OCI-LY1 (cell line): ENCODE results near the gene CD300C.
"Not testable (repeated sequence)": the region's sequence is repeated elsewhere in the genome, so short reads cannot be mapped to it uniquely, and the experiment has no call there.

Experiments
- H2AFZ ChIP-seq: fragments of 200-600 bp; sonication (generic), shearing (Covaris generic); 2 replicates; pipeline ENCODE4 v1.6.0; 2014; ENCODE audit warnings: antibody characterized with exemption, mild to moderate bottlenecking, low read length
- H3F3A ChIP-seq: fragments of 200-600 bp; sonication (generic), shearing (Covaris generic); 2 replicates; pipeline ENCODE4 v1.6.0; 2014; ENCODE audit warnings: mild to moderate bottlenecking, antibody characterized with exemption, low read length, moderate library complexity; ENCODE audit not compliant: insufficient read depth
- H3K27ac ChIP-seq: fragments of 200-600 bp; sonication (generic); 2 replicates; pipeline ENCODE4 v1.5.1; 2014; ENCODE audit warnings: low read length, mixed run types, mild to moderate bottlenecking, low read depth; ENCODE audit not compliant: poor library complexity, severe bottlenecking
- H3K27me3 ChIP-seq: fragments of 200-600 bp; sonication (generic); 2 replicates; pipeline ENCODE4 v1.6.0; 2014; ENCODE audit warnings: antibody characterized with exemption, mild to moderate bottlenecking, low read length, moderate library complexity; ENCODE audit not compliant: insufficient read depth
- H3K36me3 ChIP-seq: fragments of 200-600 bp; sonication (generic); 2 replicates; pipeline ENCODE4 v1.6.1; 2014; ENCODE audit warnings: mild to moderate bottlenecking, antibody characterized with exemption, low read length, moderate library complexity, mixed read lengths; ENCODE audit not compliant: insufficient read depth
- H3K4me1 ChIP-seq: fragments of 200-600 bp; sonication (generic); 2 replicates; pipeline ENCODE4 v1.5.1; 2014; ENCODE audit warnings: mild to moderate bottlenecking, low read length, moderate library complexity; ENCODE audit not compliant: insufficient read depth, severe bottlenecking
- H3K4me2 ChIP-seq: fragments of 200-600 bp; sonication (generic), shearing (Covaris generic); 2 replicates; pipeline ENCODE4 v1.6.1; 2014; ENCODE audit warnings: low read length
- H3K4me3 ChIP-seq: fragments of 200-600 bp; sonication (generic); 2 replicates; pipeline ENCODE4 v1.5.1; 2014; ENCODE audit warnings: low read length, low read depth, mild to moderate bottlenecking, mixed read lengths; ENCODE audit not compliant: poor library complexity, severe bottlenecking
- H3K79me2 ChIP-seq: fragments of 200-600 bp; shearing (Covaris generic); 2 replicates; pipeline ENCODE4 v1.6.1; 2016; ENCODE audit warnings: mixed run types, low read length, mixed read lengths; ENCODE audit not compliant: insufficient read depth
- H3K9ac ChIP-seq: fragments of 200-600 bp; sonication (generic), shearing (Covaris generic); 2 replicates; pipeline ENCODE4 v1.6.1; 2014; ENCODE audit warnings: mild to moderate bottlenecking, low read length, mixed read lengths
- H3K9me2 ChIP-seq: fragments of 200-600 bp; sonication (generic), shearing (Covaris generic); 2 replicates; pipeline ENCODE4 v1.6.1; 2014; ENCODE audit warnings: low read depth, mild to moderate bottlenecking, low read length, mixed read lengths
- H3K9me3 ChIP-seq: fragments of 200-600 bp; shearing (Covaris generic); 2 replicates; pipeline ENCODE4 v1.6.1; 2014; ENCODE audit warnings: low read length, mixed read lengths
- H4K20me1 ChIP-seq: fragments of 200-600 bp; sonication (generic), shearing (Covaris generic); 2 replicates; pipeline ENCODE4 v1.6.0; 2016; ENCODE audit warnings: mild to moderate bottlenecking, low read length; ENCODE audit not compliant: insufficient read depth
- CTCF ChIP-seq: fragments of 200-600 bp; sonication (generic), shearing (Covaris generic); IDR thresholded peaks from 2 replicates; pipeline ENCODE4 v1.5.1; 2017; ENCODE audit warnings: mild to moderate bottlenecking, antibody characterized with exemption, low read length, moderate library complexity, mixed read lengths
- EZH2 ChIP-seq: fragments of 200-600 bp; sonication (generic), shearing (Covaris generic); IDR thresholded peaks from 2 replicates; pipeline ENCODE4 v1.8.0; 2017; ENCODE audit warnings: borderline replicate concordance, mixed run types, mild to moderate bottlenecking, antibody characterized with exemption, low read length, moderate library complexity, mixed read lengths

The CD300C gene

DNA sequence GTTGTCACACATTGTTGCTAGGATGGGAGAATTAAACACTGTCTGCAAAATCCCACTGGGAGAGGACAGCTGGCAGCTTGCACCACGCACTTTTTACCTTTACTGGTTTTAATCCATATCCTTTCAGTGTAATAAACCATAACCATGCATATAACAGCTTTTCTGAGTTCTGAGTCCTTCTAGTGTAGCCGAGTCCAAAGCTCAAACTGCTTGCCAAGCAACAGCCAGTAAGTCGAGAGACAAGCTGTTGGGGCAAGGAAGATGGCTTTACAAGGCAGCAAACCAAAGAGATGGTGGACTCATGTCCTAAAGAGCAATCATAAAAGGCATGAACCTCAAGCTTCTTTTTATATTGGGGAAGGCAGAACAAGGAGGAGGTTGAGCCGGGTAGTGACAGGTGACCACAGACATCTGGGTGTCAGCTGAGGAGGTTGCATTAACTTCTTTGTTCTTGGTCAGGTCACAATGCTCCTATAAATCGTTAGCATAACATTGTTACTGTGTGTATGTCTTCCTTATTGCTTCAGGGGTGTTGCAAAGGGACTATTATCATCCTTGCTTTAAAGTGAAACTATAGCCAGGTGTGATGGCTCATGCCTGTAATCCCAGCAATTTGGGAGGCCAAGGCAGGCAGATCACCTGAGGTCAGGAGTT, 28.7 kb upstream of the CD300C start:
- no peak overlapping the region for H3K27ac ChIP-seq

GRCh38 chr17:74573635-74574034, 27.7 kb upstream of the CD300C start:
- H3K79me2 ChIP-seq, H4K20me1 ChIP-seq, H3K4me1 ChIP-seq, H3K4me3 ChIP-seq, H3F3A ChIP-seq, H3K36me3 ChIP-seq, H3K9ac ChIP-seq, H3K9me3 ChIP-seq, H3K9me2 ChIP-seq, H3K27ac ChIP-seq, H3K4me2 ChIP-seq, H2AFZ ChIP-seq, H3K27me3 ChIP-seq: not testable (repeated sequence)

More for the DNA sequence above, 28.7 kb upstream of the CD300C start:
- H3K9ac ChIP-seq: no peak overlapping the region
- H2AFZ ChIP-seq: no peak overlapping the region
- no peaks in the 10 kb centered on the region for H3K27me3 ChIP-seq
- H3F3A ChIP-seq: no peaks in the 10 kb centered on the region
- no peak for TF ChIP-seq CTCF
- no peak for TF ChIP-seq EZH2
- no peak overlapping the region for H3K4me3 ChIP-seq
- no peaks in the 10 kb centered on the region for H3K9me3 ChIP-seq
- no peaks in the 10 kb centered on the region for H3K36me3 ChIP-seq
- H3K4me2 ChIP-seq: no peak overlapping the region
- no peaks in the 10 kb centered on the region for H4K20me1 ChIP-seq
- H3K79me2 ChIP-seq: no peaks in the 10 kb centered on the region
- no peaks in the 10 kb centered on the region for H3K4me1 ChIP-seq
- no peaks in the 10 kb centered on the region for H3K9me2 ChIP-seq

GRCh38 chr17:74573169-74573568, 27.3 kb upstream of the CD300C start:
- H3K4me3 ChIP-seq: no peak overlapping the region
- TF ChIP-seq EZH2: no peak
- no peak overlapping the region for H2AFZ ChIP-seq
- no peaks in the 10 kb centered on the region for H3K9me3 ChIP-seq
- no peak overlapping the region for H3K27ac ChIP-seq
- H3F3A ChIP-seq: no peaks in the 10 kb centered on the region
- H3K79me2 ChIP-seq: no peaks in the 10 kb centered on the region
- H3K9me2 ChIP-seq: no peaks in the 10 kb centered on the region
- H3K9ac ChIP-seq: no peak overlapping the region
- no peak overlapping the region for H3K4me2 ChIP-seq
- no peaks in the 10 kb centered on the region for H4K20me1 ChIP-seq
- no peaks in the 10 kb centered on the region for H3K4me1 ChIP-seq
- no peaks in the 10 kb centered on the region for H3K27me3 ChIP-seq
- H3K36me3 ChIP-seq: no peaks in the 10 kb centered on the region

GRCh38 chr17:74571621-74572270, 25.8 kb upstream of the CD300C start:
- Histone ChIP-seq H3K9ac (no peak overlapping the region), H3F3A (no peaks in the 10 kb centered on the region), H3K36me3 (no peaks in the 10 kb centered on the region), H3K27ac (no peak overlapping the region), H4K20me1 (no peaks in the 10 kb centered on the region), H2AFZ (no peak overlapping the region), H3K9me2 (no peaks in the 10 kb centered on the region), H3K9me3 (no peaks in the 10 kb centered on the region), H3K4me2 (no peak overlapping the region), H3K27me3 (no peaks in the 10 kb centered on the region), H3K4me3 (no peak overlapping the region), H3K4me1 (no peaks in the 10 kb centered on the region), H3K79me2 (no peaks in the 10 kb centered on the region)
- TF ChIP-seq EZH2 (no peak), CTCF (no peak)
